IMR-90 (cell line): ENCODE measurements around the gene EPHA6. TPM values are rescaled to one million over a fixed set of nuclear protein-coding genes. Genes with fewer than 3 reads are reported as not detected.

Experiments used
- ATAC-seq: fragments of 200-7000 bp; cut with Tn5 transposase; 2 replicates; pipeline ENCODE4 v1.9.1; 2020; ENCODE audit warnings: low read depth, mild to moderate bottlenecking, moderate library complexity
- BruUV-seq: library from RNA; stranded (reverse); fragments of 400-500 nt; replicated peaks from 2 replicates; lab custom pipeline; 2021; lab: Mats Ljungman, UMichigan
- CTCF ChIA-PET: fragments of 300-600 bp; formaldehyde crosslinking; extraction: SDS; loops from one replicate; lab custom pipeline; 2021; ENCODE audit warnings: antibody characterized with exemption; lab: Yijun Ruan, JAX
- POLR2A ChIA-PET: fragments of 300-600 bp; sonication (Branson Sonifier 250); formaldehyde crosslinking; loops from one replicate; lab custom pipeline; 2022; ENCODE audit warnings: antibody characterized with exemption; ENCODE audit not compliant: unreplicated experiment; lab: Charles Lee
- DNase-seq: peaks from one replicate; pipeline ENCODE4 v3.0.0; 2013
- H2AFZ ChIP-seq: replicated peaks from 2 replicates; pipeline ENCODE3; 2013; ENCODE audit warnings: low read length, mild to moderate bottlenecking; ENCODE audit not compliant: poor library complexity
- H2AK5ac ChIP-seq: 2 replicates; pipeline ENCODE4 v1.6.1; 2013; ENCODE audit warnings: low read depth, low read length, inconsistent platforms
- H2AK9ac ChIP-seq: replicated peaks from 2 replicates; pipeline ENCODE3; 2013; ENCODE audit warnings: mild to moderate bottlenecking, low read depth, low read length, moderate library complexity; ENCODE audit not compliant: poor library complexity
- H2BK120ac ChIP-seq: 2 replicates; pipeline ENCODE4 v1.6.1; 2013; ENCODE audit warnings: low read depth, low read length, inconsistent platforms
- H2BK15ac ChIP-seq: 3 replicates; pipeline ENCODE4 v1.6.1; 2013; ENCODE audit warnings: low read depth, low read length, inconsistent platforms
- H2BK20ac ChIP-seq: 2 replicates; pipeline ENCODE4 v1.6.1; 2013; ENCODE audit warnings: low read depth, mild to moderate bottlenecking, inconsistent platforms, low read length, moderate library complexity
- H2BK5ac ChIP-seq: 2 replicates; pipeline ENCODE4 v1.6.1; 2013; ENCODE audit warnings: mild to moderate bottlenecking, low read depth, low read length, inconsistent platforms; ENCODE audit not compliant: poor library complexity, severe bottlenecking
- H3K14ac ChIP-seq: replicated peaks from 2 replicates; pipeline ENCODE4 v1.6.1; 2013; ENCODE audit warnings: low read depth, low read length, inconsistent platforms
- H3K18ac ChIP-seq: 2 replicates; pipeline ENCODE4 v1.6.1; 2013; ENCODE audit warnings: low read depth, low read length, control low read depth
- H3K23ac ChIP-seq: 2 replicates; pipeline ENCODE4 v1.6.1; 2013; ENCODE audit warnings: low read depth, low read length, inconsistent platforms
- H3K27ac ChIP-seq: 2 replicates; pipeline ENCODE4 v1.5.1; 2013; ENCODE audit warnings: mild to moderate bottlenecking, control low read depth, low read length; ENCODE audit not compliant: insufficient read depth
- H3K27me3 ChIP-seq: 2 replicates; pipeline ENCODE4 v1.6.1; 2013; ENCODE audit warnings: low read length; ENCODE audit not compliant: control insufficient read depth, insufficient read depth
- H3K36me3 ChIP-seq: 2 replicates; pipeline ENCODE4 v1.6.1; 2013; ENCODE audit warnings: low read length, mixed read lengths; ENCODE audit not compliant: control insufficient read depth, insufficient read depth
- H3K4ac ChIP-seq: 2 replicates; pipeline ENCODE4 v1.6.1; 2013; ENCODE audit warnings: low read depth, low read length, inconsistent platforms
- H3K4me1 ChIP-seq: 2 replicates; pipeline ENCODE4 v1.6.1; 2013; ENCODE audit warnings: low read length, mixed read lengths; ENCODE audit not compliant: control insufficient read depth, insufficient read depth
- H3K4me2 ChIP-seq: 2 replicates; pipeline ENCODE4 v1.6.1; 2013; ENCODE audit warnings: low read depth, mild to moderate bottlenecking, control low read depth, low read length, moderate library complexity
- H3K4me3 ChIP-seq: 2 replicates; pipeline ENCODE4 v1.5.1; 2013; ENCODE audit warnings: low read depth, mild to moderate bottlenecking, control low read depth, low read length, moderate library complexity; ENCODE audit not compliant: insufficient read depth
- H3K56ac ChIP-seq: 2 replicates; pipeline ENCODE4 v1.6.1; 2013; ENCODE audit warnings: low read length, inconsistent platforms; ENCODE audit not compliant: insufficient read depth; ENCODE audit errors: extremely low read depth
- H3K79me1 ChIP-seq, 2 experiments: 2 replicates each; pipeline ENCODE4 v1.6.1; 2013; ENCODE audit warnings: low read length in 2 of 2, inconsistent platforms in 1 of 2, low read depth in 1 of 2
- H3K9ac ChIP-seq: 2 replicates; pipeline ENCODE4 v1.6.1; 2013; ENCODE audit warnings: low read depth, low read length, control low read depth
- H3K9me1 ChIP-seq: 2 replicates; pipeline ENCODE4 v1.6.1; 2013; ENCODE audit warnings: low read length, inconsistent platforms; ENCODE audit not compliant: insufficient read depth
- H3K9me3 ChIP-seq: 2 replicates; pipeline ENCODE4 v1.6.1; 2013; ENCODE audit warnings: low read length; ENCODE audit not compliant: control insufficient read depth, insufficient read depth
- H4K20me1 ChIP-seq: 2 replicates; pipeline ENCODE4 v1.6.1; 2013; ENCODE audit warnings: low read length, inconsistent platforms; ENCODE audit not compliant: insufficient read depth
- H4K5ac ChIP-seq: 2 replicates; pipeline ENCODE4 v1.6.1; 2013; ENCODE audit warnings: mild to moderate bottlenecking, low read depth, low read length, control low read depth
- H4K8ac ChIP-seq, 2 experiments: 2 replicates each; pipeline ENCODE4 v1.6.1; 2013; ENCODE audit warnings: low read depth in 2 of 2, low read length in 2 of 2, control low read depth in 1 of 2, inconsistent platforms in 1 of 2
- H4K91ac ChIP-seq: 2 replicates; pipeline ENCODE4 v1.6.1; 2013; ENCODE audit warnings: low read depth, low read length, inconsistent platforms; ENCODE audit not compliant: insufficient read depth
- CHD1 ChIP-seq: IDR thresholded peaks from 2 replicates; pipeline ENCODE4 v1.6.1; 2012; ENCODE audit warnings: low read depth, low read length, improper control_type of control experiment
- CTCF ChIP-seq: conservative IDR thresholded peaks from 2 replicates; pipeline ENCODE4 v1.5.1; 2012; ENCODE audit warnings: mild to moderate bottlenecking, low read depth, low read length, improper control_type of control experiment
- MXI1 ChIP-seq: IDR thresholded peaks from 2 replicates; pipeline ENCODE4 v1.6.1; 2012; ENCODE audit warnings: low read depth, mild to moderate bottlenecking, low read length, moderate library complexity, borderline replicate concordance
- RAD21 ChIP-seq: IDR thresholded peaks from 2 replicates; pipeline ENCODE4 v1.6.1; 2012; ENCODE audit warnings: low read length, improper control_type of control experiment
- SMC3 ChIP-seq: fragments of 150-350 bp; IDR thresholded peaks from 2 replicates; pipeline ENCODE4 v1.6.1; 2016; ENCODE audit warnings: low read depth, mild to moderate bottlenecking, antibody characterized with exemption, low read length, moderate library complexity
- WGBS, 2 experiments: methylation state at CpG; one replicate each; pipeline versions ENCODE4 v1.1.5 to v1.1.7; 2013; ENCODE audit warnings: missing lambda C conversion rate in 2 of 2; ENCODE audit not compliant: insufficient read length in 1 of 2; ENCODE audit errors: extremely low coverage in 2 of 2; 5-methylcytosine and 5-hydroxymethylcytosine counted together
- dilution Hi-C: fragments of 300-500 bp; cut with HindIII; formaldehyde crosslinking; loops from one replicate; pipeline ENCODE4 v1.14.3; 2018; ENCODE audit warnings: low sequenced_read_pairs; ENCODE audit not compliant: unreplicated experiment
- in situ Hi-C: fragments of 300-500 bp; cut with MboI; formaldehyde crosslinking; loops from 3 replicates; pipeline ENCODE4 v1.14.3; 2019; ENCODE audit warnings: low sequenced_read_pairs, inconsistent platforms, mixed read lengths
- intact Hi-C: fragments of 100-400 bp; cut with micrococcal nuclease; formaldehyde crosslinking; loops from 2 replicates; pipeline ENCODE4 v1.10.0; 2022
- polyA plus RNA-seq, 3 experiments: library from polyadenylated mRNA; depleted of rRNA; stranded (reverse); fragments of >200 nt; gene quantifications; 2 replicates each; pipeline ENCODE4 v1.2.3, GENCODE V29; 2012; ENCODE audit warnings: low replicate concordance in 1 of 3
- total RNA-seq: library from RNA; depleted of rRNA; stranded (reverse); fragments of >200 nt; gene quantifications from 2 replicates; pipeline ENCODE4 v1.2.3, GENCODE V29; 2012

EPHA6 gene
- total and polyA plus RNA-seq, 2 of the 4 experiments (the other 2 are of a cell fraction), result not detected

- BruUV-seq, result no TSS peak
Observed at GRCh38 chr3:96863129-96863740, 48.8 kb downstream of the EPHA6 start.

More at GRCh38 chr3:96863129-96863740, 48.8 kb downstream of the EPHA6 start:
- peak; percentile 53 for TF ChIP-seq CTCF
- TF ChIP-seq SMC3, result peak; percentile 37
- no peak for TF ChIP-seq MXI1
- peak; percentile 51 for TF ChIP-seq RAD21
- no peak for TF ChIP-seq CHD1
- Histone ChIP-seq H2BK120ac (no peak overlapping the region), H3K9me3 (no peaks in the 10 kb centered on the region), H3K27me3 (no peaks in the 10 kb centered on the region), H4K8ac (no peak overlapping the region), H3K14ac (no peak overlapping the region), H3K27ac (no peak overlapping the region), H3K56ac (no peak overlapping the region), H2AK5ac (no peak overlapping the region), H2AFZ (no peak overlapping the region), H3K36me3 (no peaks in the 10 kb centered on the region), H4K91ac (no peak overlapping the region), H3K79me1 (no peaks in the 10 kb centered on the region), H3K18ac (no peak overlapping the region), H2BK15ac (no peak overlapping the region), H3K4me1 (no peaks in the 10 kb centered on the region), H4K5ac (no peak overlapping the region), H3K9me1 (no peaks in the 10 kb centered on the region), H3K4me2 (no peak overlapping the region), H2AK9ac (no peak overlapping the region), H2BK20ac (no peak overlapping the region), H3K9ac (no peak overlapping the region), H4K20me1 (no peaks in the 10 kb centered on the region), H3K4ac (no peak overlapping the region), H3K4me3 (no peak overlapping the region), H3K23ac (no peak overlapping the region), H2BK5ac (no peak overlapping the region)
- ChIA-PET POLR2A (no interaction called here), CTCF (interaction anchor here (1.5 kb wide), 1 partner anchor 856 kb away, joined by 6 read pairs; no protein-coding TSS in a partner anchor)
- in situ Hi-C loops (no loop called here), intact Hi-C loops (no loop called here), dilution Hi-C loops (no loop called here)
- no peak for ATAC-seq
- no CpG with 5 or more reads among the region's 1 CpG for WGBS, 2 experiments
- peak; percentile 2 for DNase-seq
